ENCODE data around the gene RUNX1.

RUNX1 gene

DNA sequence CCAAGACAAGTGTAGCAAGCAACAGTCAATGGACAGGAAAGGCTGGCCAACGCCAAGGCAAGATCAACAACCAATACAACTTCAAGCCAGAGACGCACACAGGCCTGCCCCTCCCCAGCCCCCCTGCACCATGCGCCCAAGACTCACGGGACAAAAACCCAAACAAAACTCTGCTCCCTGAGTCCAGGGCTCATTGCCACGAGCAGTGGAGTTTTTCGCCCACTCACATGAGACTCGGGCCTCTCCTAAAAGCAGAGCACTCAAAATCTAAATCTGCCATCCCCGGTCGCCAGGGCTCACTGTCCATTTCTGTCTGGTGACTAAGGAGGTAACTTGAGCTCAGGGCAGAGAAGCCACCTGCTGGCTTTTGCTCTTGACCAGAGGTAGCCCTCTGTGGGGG is 205.5 kb downstream of the RUNX1 start:
- no peak for DNase-seq
- Histone ChIP-seq H3K4me3 (ENCODE audit: low read depth, low read length) (no peak overlapping the region), H3K36me3 (no peaks in the 10 kb centered on the region), H3K27me3 (ENCODE audit: insufficient read depth, low read depth, severe bottlenecking) (peaks cover 98% of the 10 kb centered on the region), H3K27ac (no peak overlapping the region), H3K9me3 (ENCODE audit: severe bottlenecking) (no peaks in the 10 kb centered on the region)
- TF ChIP-seq CTCF (IDR thresholded peaks at IDR 0.05; ENCODE audit: low read depth, low read length) = no peak

- Histone ChIP-seq H3K27ac (no peak overlapping the region), H3K27me3 (ENCODE audit: insufficient read depth, low read depth, severe bottlenecking) (peaks cover 98% of the 10 kb centered on the region), H3K9me3 (ENCODE audit: severe bottlenecking) (no peaks in the 10 kb centered on the region), H3K4me3 (ENCODE audit: low read depth, low read length) (no peak overlapping the region), H3K36me3 (no peaks in the 10 kb centered on the region)
- no peak for DNase-seq
- no peak for TF ChIP-seq CTCF (IDR thresholded peaks at IDR 0.05; ENCODE audit: low read depth, low read length)
Observed at GRCh38 chr21:34841154-34841553, 207.9 kb downstream of the RUNX1 start.

GRCh38 chr21:34840693-34841092 is 208.4 kb downstream of the RUNX1 start:
- H3K9me3 ChIP-seq (ENCODE audit: severe bottlenecking) = no peaks in the 10 kb centered on the region
- H3K27me3 ChIP-seq (ENCODE audit: insufficient read depth, low read depth, severe bottlenecking) = peaks cover 98% of the 10 kb centered on the region
- DNase-seq = no peak
- H3K36me3 ChIP-seq = no peaks in the 10 kb centered on the region
- H3K27ac ChIP-seq = no peak overlapping the region
- TF ChIP-seq CTCF (IDR thresholded peaks at IDR 0.05; ENCODE audit: low read depth, low read length) = no peak
- no peak overlapping the region for H3K4me3 ChIP-seq (ENCODE audit: low read depth, low read length)

GRCh38 chr21:34838956-34839820 is 209.9 kb downstream of the RUNX1 start:
- no peak overlapping the region for H3K27ac ChIP-seq
- DNase-seq = no peak

DNA sequence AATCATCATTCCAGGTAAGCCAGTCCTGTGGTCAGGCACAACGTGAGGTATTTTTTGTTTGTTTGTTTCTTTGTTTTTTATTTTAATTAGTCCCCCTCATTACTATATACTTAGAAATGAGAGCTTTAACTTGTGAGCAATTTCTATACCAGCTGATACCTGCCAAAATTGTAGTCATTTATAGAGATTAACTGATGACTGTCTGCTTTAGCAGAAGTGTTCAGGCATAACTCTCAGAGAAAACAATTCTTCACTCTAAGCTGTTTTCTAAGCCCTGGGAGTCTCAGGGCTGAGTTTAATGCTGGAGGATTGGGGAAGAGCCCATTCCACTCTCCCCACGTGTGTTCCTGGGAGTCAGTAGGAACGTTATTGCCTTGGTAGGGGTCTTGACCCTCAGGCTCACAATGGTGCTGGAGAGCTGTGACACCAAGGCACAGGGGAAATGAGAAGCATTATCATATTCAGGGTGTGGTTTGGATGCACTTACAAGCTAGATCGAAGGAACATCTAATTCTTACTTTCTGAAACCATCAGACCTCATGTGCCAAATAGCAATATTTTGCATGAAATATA is 212.1 kb downstream of the RUNX1 start:
- H3K36me3 ChIP-seq = no peaks in the 10 kb centered on the region
- DNase-seq = no peak
- TF ChIP-seq CTCF (IDR thresholded peaks at IDR 0.05; ENCODE audit: low read depth, low read length) = no peak
- peaks cover 100% of the 10 kb centered on the region for H3K27me3 ChIP-seq (ENCODE audit: insufficient read depth, low read depth, severe bottlenecking)
- no peak overlapping the region for H3K4me3 ChIP-seq (ENCODE audit: low read depth, low read length)
- no peak overlapping the region for H3K27ac ChIP-seq
- H3K9me3 ChIP-seq (ENCODE audit: severe bottlenecking) = no peaks in the 10 kb centered on the region

More at GRCh38 chr21:34838956-34839820, 209.9 kb downstream of the RUNX1 start:
- no peak overlapping the region for H3K4me3 ChIP-seq (ENCODE audit: low read depth, low read length)
- H3K27me3 ChIP-seq (ENCODE audit: insufficient read depth, low read depth, severe bottlenecking) = peaks cover 98% of the 10 kb centered on the region
- TF ChIP-seq CTCF (IDR thresholded peaks at IDR 0.05; ENCODE audit: low read depth, low read length) = no peak
- H3K36me3 ChIP-seq = no peaks in the 10 kb centered on the region
- no peaks in the 10 kb centered on the region for H3K9me3 ChIP-seq (ENCODE audit: severe bottlenecking)
